WTC11 (cell line): Measurements from ENCODE around the gene NIT2.

Experiments
- ARID4B ChIP-seq: sonication (generic); formaldehyde crosslinking; IDR thresholded peaks from 2 replicates; pipeline ENCODE4 v1.8.0; 2023; ENCODE audit warnings: missing genetic modification reagents, mild to moderate bottlenecking, borderline replicate concordance
- ATF1 ChIP-seq: sonication (generic); formaldehyde crosslinking; IDR thresholded peaks from 2 replicates; pipeline ENCODE4 v1.8.1; 2023; ENCODE audit warnings: mild to moderate bottlenecking, moderate library complexity, missing genetic modification reagents
- CBFB ChIP-seq: sonication (generic); formaldehyde crosslinking; IDR thresholded peaks from 2 replicates; pipeline ENCODE4 v1.8.1; 2022; ENCODE audit warnings: mild to moderate bottlenecking, low read depth, missing genetic modification reagents
- CTCF ChIP-seq: fragments of 200-600 bp; IDR thresholded peaks from 2 replicates; pipeline ENCODE4 v1.8.0; 2022; ENCODE audit warnings: antibody characterized with exemption
- ELF4 ChIP-seq: sonication (generic); formaldehyde crosslinking; IDR thresholded peaks from 2 replicates; pipeline ENCODE4 v1.8.1; 2022; ENCODE audit warnings: low read depth, mild to moderate bottlenecking, moderate library complexity, missing genetic modification reagents
- ETV6 ChIP-seq: sonication (generic); formaldehyde crosslinking; IDR thresholded peaks from 2 replicates; pipeline ENCODE4 v1.8.1; 2022; ENCODE audit warnings: mild to moderate bottlenecking, missing genetic modification reagents
- MLX ChIP-seq: sonication (generic); formaldehyde crosslinking; IDR thresholded peaks from 2 replicates; pipeline ENCODE4 v1.8.1; 2023; ENCODE audit warnings: mild to moderate bottlenecking, missing genetic modification reagents, moderate library complexity
- NR2C2 ChIP-seq: sonication (generic); formaldehyde crosslinking; IDR thresholded peaks from 2 replicates; pipeline ENCODE4 v1.8.0; 2022; ENCODE audit warnings: mild to moderate bottlenecking, missing genetic modification reagents
- RELA ChIP-seq: sonication (generic); formaldehyde crosslinking; IDR thresholded peaks from 2 replicates; pipeline ENCODE4 v1.8.1; 2022; ENCODE audit warnings: missing genetic modification reagents, mild to moderate bottlenecking, borderline replicate concordance
- SMAD3 ChIP-seq: sonication (generic); formaldehyde crosslinking; IDR thresholded peaks from 2 replicates; pipeline ENCODE4 v1.8.0; 2022; ENCODE audit warnings: missing genetic modification reagents, mild to moderate bottlenecking, borderline replicate concordance
- TP53 ChIP-seq: sonication (generic); formaldehyde crosslinking; IDR thresholded peaks from 2 replicates; pipeline ENCODE4 v1.8.1; 2023; ENCODE audit warnings: mild to moderate bottlenecking, missing genetic modification reagents
- TF ChIP-seq, protein P1 (sequence below): sonication (generic); formaldehyde crosslinking; IDR thresholded peaks from 2 replicates; pipeline ENCODE4 v1.8.0; 2022; ENCODE audit warnings: missing genetic modification reagents
- TF ChIP-seq, protein P2 (sequence below): fragments of 250-450 bp; sonication (Bioruptor Pico); IDR thresholded peaks from 2 replicates; pipeline ENCODE4 v1.9.0; 2021; ENCODE audit warnings: moderate library complexity, mild to moderate bottlenecking, inconsistent platforms, borderline replicate concordance
- TF ChIP-seq, protein P3 (sequence below): sonication (generic); formaldehyde crosslinking; IDR thresholded peaks from 2 replicates; pipeline ENCODE4 v1.8.1; 2023; ENCODE audit warnings: mild to moderate bottlenecking, missing genetic modification reagents, borderline replicate concordance

GRCh38 chr3:100402256-100402655 is 67.7 kb downstream of the NIT2 start:
- TF ChIP-seq CTCF (no peak), ATF1 (CRISPR knock-in tag) (no peak), ELF4 (CRISPR knock-in tag) (no peak), MLX (CRISPR knock-in tag) (no peak), ARID4B (CRISPR knock-in tag) (no peak), SMAD3 (CRISPR knock-in tag) (no peak), ETV6 (CRISPR knock-in tag) (no peak), RELA (CRISPR knock-in tag) (no peak), TP53 (CRISPR knock-in tag) (no peak), CBFB (no peak), NR2C2 (CRISPR knock-in tag) (no peak)
- TF ChIP-seq, protein P1, sequence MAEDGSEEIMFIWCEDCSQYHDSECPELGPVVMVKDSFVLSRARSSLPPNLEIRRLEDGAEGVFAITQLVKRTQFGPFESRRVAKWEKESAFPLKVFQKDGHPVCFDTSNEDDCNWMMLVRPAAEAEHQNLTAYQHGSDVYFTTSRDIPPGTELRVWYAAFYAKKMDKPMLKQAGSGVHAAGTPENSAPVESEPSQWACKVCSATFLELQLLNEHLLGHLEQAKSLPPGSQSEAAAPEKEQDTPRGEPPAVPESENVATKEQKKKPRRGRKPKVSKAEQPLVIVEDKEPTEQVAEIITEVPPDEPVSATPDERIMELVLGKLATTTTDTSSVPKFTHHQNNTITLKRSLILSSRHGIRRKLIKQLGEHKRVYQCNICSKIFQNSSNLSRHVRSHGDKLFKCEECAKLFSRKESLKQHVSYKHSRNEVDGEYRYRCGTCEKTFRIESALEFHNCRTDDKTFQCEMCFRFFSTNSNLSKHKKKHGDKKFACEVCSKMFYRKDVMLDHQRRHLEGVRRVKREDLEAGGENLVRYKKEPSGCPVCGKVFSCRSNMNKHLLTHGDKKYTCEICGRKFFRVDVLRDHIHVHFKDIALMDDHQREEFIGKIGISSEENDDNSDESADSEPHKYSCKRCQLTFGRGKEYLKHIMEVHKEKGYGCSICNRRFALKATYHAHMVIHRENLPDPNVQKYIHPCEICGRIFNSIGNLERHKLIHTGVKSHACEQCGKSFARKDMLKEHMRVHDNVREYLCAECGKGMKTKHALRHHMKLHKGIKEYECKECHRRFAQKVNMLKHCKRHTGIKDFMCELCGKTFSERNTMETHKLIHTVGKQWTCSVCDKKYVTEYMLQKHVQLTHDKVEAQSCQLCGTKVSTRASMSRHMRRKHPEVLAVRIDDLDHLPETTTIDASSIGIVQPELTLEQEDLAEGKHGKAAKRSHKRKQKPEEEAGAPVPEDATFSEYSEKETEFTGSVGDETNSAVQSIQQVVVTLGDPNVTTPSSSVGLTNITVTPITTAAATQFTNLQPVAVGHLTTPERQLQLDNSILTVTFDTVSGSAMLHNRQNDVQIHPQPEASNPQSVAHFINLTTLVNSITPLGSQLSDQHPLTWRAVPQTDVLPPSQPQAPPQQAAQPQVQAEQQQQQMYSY (CRISPR knock-in tag), result no peak
- TF ChIP-seq, protein P2, sequence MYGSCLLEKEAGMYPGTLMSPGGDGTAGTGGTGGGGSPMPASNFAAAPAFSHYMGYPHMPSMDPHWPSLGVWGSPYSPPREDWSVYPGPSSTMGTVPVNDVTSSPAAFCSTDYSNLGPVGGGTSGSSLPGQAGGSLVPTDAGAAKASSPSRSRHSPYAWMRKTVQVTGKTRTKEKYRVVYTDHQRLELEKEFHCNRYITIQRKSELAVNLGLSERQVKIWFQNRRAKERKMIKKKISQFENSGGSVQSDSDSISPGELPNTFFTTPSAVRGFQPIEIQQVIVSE (CRISPR knock-in tag), result no peak
- TF ChIP-seq, protein P3, sequence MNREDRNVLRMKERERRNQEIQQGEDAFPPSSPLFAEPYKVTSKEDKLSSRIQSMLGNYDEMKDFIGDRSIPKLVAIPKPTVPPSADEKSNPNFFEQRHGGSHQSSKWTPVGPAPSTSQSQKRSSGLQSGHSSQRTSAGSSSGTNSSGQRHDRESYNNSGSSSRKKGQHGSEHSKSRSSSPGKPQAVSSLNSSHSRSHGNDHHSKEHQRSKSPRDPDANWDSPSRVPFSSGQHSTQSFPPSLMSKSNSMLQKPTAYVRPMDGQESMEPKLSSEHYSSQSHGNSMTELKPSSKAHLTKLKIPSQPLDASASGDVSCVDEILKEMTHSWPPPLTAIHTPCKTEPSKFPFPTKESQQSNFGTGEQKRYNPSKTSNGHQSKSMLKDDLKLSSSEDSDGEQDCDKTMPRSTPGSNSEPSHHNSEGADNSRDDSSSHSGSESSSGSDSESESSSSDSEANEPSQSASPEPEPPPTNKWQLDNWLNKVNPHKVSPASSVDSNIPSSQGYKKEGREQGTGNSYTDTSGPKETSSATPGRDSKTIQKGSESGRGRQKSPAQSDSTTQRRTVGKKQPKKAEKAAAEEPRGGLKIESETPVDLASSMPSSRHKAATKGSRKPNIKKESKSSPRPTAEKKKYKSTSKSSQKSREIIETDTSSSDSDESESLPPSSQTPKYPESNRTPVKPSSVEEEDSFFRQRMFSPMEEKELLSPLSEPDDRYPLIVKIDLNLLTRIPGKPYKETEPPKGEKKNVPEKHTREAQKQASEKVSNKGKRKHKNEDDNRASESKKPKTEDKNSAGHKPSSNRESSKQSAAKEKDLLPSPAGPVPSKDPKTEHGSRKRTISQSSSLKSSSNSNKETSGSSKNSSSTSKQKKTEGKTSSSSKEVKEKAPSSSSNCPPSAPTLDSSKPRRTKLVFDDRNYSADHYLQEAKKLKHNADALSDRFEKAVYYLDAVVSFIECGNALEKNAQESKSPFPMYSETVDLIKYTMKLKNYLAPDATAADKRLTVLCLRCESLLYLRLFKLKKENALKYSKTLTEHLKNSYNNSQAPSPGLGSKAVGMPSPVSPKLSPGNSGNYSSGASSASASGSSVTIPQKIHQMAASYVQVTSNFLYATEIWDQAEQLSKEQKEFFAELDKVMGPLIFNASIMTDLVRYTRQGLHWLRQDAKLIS (CRISPR knock-in tag), result no peak
